BJ (cell line): ENCODE measurements around the gene CDH2. TPM values are rescaled to one million over a fixed set of nuclear protein-coding genes. Genes with fewer than 3 reads are reported as not detected.

Source experiments
- CTCF ChIA-PET: fragments of 350-600 bp; formaldehyde crosslinking; extraction: SDS; loops from one replicate; lab custom pipeline; 2021; ENCODE audit warnings: antibody characterized with exemption, inconsistent platforms; lab: Yijun Ruan, JAX
- POLR2A ChIA-PET: fragments of 300-600 bp; sonication (Branson Sonifier 250); formaldehyde crosslinking; extraction: SDS; loops from one replicate; lab custom pipeline; 2021; ENCODE audit warnings: antibody characterized with exemption; lab: Charles Lee
- DNase-seq: peaks from one replicate; pipeline ENCODE4 v3.0.0-alpha.2; 2011; ENCODE audit warnings: low read depth
- H3K27me3 ChIP-seq: 2 replicates; pipeline ENCODE4 v1.6.0; 2011; ENCODE audit warnings: low read length; ENCODE audit not compliant: control insufficient read depth, insufficient read depth
- H3K36me3 ChIP-seq: 2 replicates; pipeline ENCODE4 v1.5.1; 2011; ENCODE audit warnings: low read length; ENCODE audit not compliant: control insufficient read depth, insufficient read depth
- H3K4me3 ChIP-seq: 2 replicates; pipeline ENCODE4 v1.5.1; 2011; ENCODE audit warnings: low read depth, mild to moderate bottlenecking, control low read depth, low read length
- CTCF ChIP-seq: IDR thresholded peaks from 2 replicates; pipeline ENCODE4 v1.5.1; 2011; ENCODE audit warnings: low read depth, mild to moderate bottlenecking, control low read depth, inconsistent platforms, low read length, moderate library complexity; ENCODE audit not compliant: insufficient read depth
- polyA plus RNA-seq: library from polyadenylated mRNA; depleted of rRNA; stranded (reverse); fragments of >200 nt; gene quantifications from 2 replicates; pipeline ENCODE4 v1.2.3, GENCODE V29; 2011

The CDH2 gene
- polyA plus RNA-seq, 1 experiment, result 180 TPM

GRCh38 chr18:28004606-28005005 is 172.3 kb downstream of the CDH2 start:
- Histone ChIP-seq H3K4me3 (no peak overlapping the region), H3K36me3 (peaks cover 4% of the 10 kb centered on the region), H3K27me3 (no peaks in the 10 kb centered on the region)
- DNase-seq, result no peak
- TF ChIP-seq CTCF, result no peak
- ChIA-PET CTCF (interaction anchor here (1.2 kb wide), 1 partner anchor 12 kb away, joined by 4 read pairs; no protein-coding TSS in a partner anchor), POLR2A (interaction anchor here (0.7 kb wide), 1 partner anchor 165 kb away, joined by 3 read pairs; no protein-coding TSS in a partner anchor)

GRCh38 chr18:28003451-28003850 is 173.5 kb downstream of the CDH2 start:
- DNase-seq, result no peak
- CTCF ChIA-PET, result no interaction called here
- POLR2A ChIA-PET, result no interaction called here
- Histone ChIP-seq H3K36me3 (peaks cover 4% of the 10 kb centered on the region), H3K4me3 (no peak overlapping the region), H3K27me3 (no peaks in the 10 kb centered on the region)
- TF ChIP-seq CTCF, result no peak

- no peak for DNase-seq
- H3K4me3 ChIP-seq, result no peak overlapping the region
- CTCF ChIA-PET, result no interaction called here
- POLR2A ChIA-PET, result no interaction called here
- no peak for TF ChIP-seq CTCF
- H3K27me3 ChIP-seq, result no peaks in the 10 kb centered on the region
- peaks cover 7% of the 10 kb centered on the region for H3K36me3 ChIP-seq
These were observed 174.1 kb downstream of the CDH2 start for GRCh38 chr18:28002841-28003240.

- H3K36me3 ChIP-seq, result peaks cover 8% of the 10 kb centered on the region
- no peak for TF ChIP-seq CTCF
- H3K27me3 ChIP-seq, result no peaks in the 10 kb centered on the region
- no peak overlapping the region for H3K4me3 ChIP-seq
- ChIA-PET CTCF (interaction anchor here (0.6 kb wide), 1 partner anchor 122 kb away, joined by 3 read pairs; no protein-coding TSS in a partner anchor), POLR2A (no interaction called here)
- DNase-seq, result no peak
These were observed 180.1 kb downstream of the CDH2 start for GRCh38 chr18:27996801-27997272.

GRCh38 chr18:27995770-27996502 is 181.0 kb downstream of the CDH2 start:
- H3K27me3 ChIP-seq, result no peaks in the 10 kb centered on the region
- ChIA-PET CTCF (no interaction called here), POLR2A (no interaction called here)
- DNase-seq, result no peak
- H3K4me3 ChIP-seq, result no peak overlapping the region
- no peak for TF ChIP-seq CTCF
- peaks cover 8% of the 10 kb centered on the region for H3K36me3 ChIP-seq
